HEK293 (cell line): Measurements from ENCODE around the gene PHGDH.

ENCODE experiments used
- CTCF ChIP-seq: fragments of 450-650 bp; formaldehyde crosslinking; IDR thresholded peaks from 2 replicates; pipeline ENCODE4 v1.5.1; 2016; ENCODE audit warnings: missing biosample characterization, missing genetic modification characterization
- ELK4 ChIP-seq: IDR thresholded peaks from 2 replicates; pipeline ENCODE4 v1.6.1; 2011; ENCODE audit warnings: mild to moderate bottlenecking, low read depth, low read length, borderline replicate concordance
- REST ChIP-seq: fragments of 450-650 bp; formaldehyde crosslinking; IDR thresholded peaks from 2 replicates; pipeline ENCODE4 v1.5.1; 2016; ENCODE audit warnings: missing biosample characterization, missing genetic modification characterization
- ZEB2 ChIP-seq: fragments of 450-650 bp; formaldehyde crosslinking; IDR thresholded peaks from 2 replicates; pipeline ENCODE4 v1.5.1; 2016; ENCODE audit warnings: missing biosample characterization, missing genetic modification characterization
- ZNF214 ChIP-seq: fragments of 450-650 bp; formaldehyde crosslinking; IDR thresholded peaks from 2 replicates; pipeline ENCODE4 v1.5.1; 2017; ENCODE audit warnings: missing biosample characterization, mild to moderate bottlenecking, missing genetic modification characterization, borderline replicate concordance
- ZNF830 ChIP-seq: fragments of 450-650 bp; IDR thresholded peaks from 2 replicates; pipeline ENCODE4 v1.5.0; 2018; ENCODE audit warnings: missing biosample characterization, missing genetic modification characterization, low read depth, mild to moderate bottlenecking, moderate library complexity

DNA sequence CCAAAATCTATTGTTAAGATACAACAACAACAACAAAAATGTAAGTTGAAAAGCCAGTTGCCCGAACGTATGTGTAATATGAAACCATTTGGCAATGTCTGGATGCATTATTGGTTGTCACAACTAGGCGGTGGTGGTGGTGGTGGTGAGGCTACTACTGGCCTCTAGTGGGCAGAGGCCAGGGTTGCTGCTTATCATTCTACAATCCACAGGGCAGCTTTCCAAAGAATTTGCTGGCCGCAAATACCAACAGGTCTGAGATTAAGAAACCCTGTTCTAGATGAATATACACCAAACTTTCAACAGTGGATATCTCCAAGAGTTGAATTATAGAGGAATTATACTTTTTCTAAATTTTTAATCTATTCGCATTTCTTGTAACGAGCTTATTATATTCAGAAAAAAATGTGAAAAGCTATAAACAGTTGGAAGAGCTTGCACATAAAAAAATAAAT lies 36.9 kb upstream of the PHGDH start:
- TF ChIP-seq ZNF214 (tag by site-specific recombination) (no peak), CTCF (tag by site-specific recombination) (no peak), ZEB2 (tag by site-specific recombination) (no peak), ELK4 (no peak), ZNF830 (tag by site-specific recombination) (no peak), REST (tag by site-specific recombination) (no peak)
